CD4-positive, alpha-beta T cell treated with Interleukin-10 for 1 hour (primary cell): Measurements from ENCODE around the gene KCTD21.
A peak's percentile ranks its signal among the peaks of the same experiment; 100 is the strongest.

Source experiments
- DNase-seq: peaks from one replicate; pipeline ENCODE4 v3.0.0-alpha.2; 2020

The KCTD21 gene

DNA sequence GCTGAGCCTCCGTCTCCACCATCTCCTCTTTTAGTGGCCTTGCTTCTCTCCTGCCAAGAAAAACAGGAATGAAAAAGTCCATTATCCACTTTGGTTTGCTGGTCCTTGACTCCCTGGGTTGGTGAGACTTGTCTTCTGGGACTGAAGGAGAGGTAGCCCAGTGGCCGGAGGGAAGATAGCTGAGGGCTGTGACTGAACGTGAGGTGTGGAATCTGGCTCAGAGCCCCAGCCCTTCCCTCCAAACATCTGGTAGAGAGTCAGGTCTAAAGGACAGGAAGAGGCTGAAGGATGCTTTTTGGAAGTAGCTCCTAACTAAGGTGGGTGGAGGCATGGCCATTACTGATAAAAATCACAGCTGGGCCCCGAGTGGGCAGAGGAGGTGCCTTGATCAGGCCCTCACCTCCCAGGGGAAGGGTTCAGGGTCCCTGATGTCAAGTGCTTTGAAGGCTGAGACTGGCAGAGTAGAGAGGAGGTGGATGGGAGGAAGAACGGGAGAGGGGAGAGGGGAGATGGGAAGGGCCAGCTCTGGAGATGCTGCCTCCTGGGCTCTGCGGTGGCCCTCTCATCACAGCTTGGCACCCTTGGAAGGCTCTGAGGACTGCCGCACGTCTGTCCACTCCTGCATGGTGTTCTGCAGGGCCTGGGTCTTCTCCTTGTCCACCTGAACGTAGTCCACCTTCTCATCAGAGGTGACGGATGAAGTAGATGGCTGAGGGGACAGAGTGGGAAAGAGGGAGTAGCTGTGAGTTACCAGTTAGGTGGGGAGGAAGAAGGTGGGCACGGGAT is 30.5 kb upstream of the KCTD21 start:
- no peak for DNase-seq

DNA sequence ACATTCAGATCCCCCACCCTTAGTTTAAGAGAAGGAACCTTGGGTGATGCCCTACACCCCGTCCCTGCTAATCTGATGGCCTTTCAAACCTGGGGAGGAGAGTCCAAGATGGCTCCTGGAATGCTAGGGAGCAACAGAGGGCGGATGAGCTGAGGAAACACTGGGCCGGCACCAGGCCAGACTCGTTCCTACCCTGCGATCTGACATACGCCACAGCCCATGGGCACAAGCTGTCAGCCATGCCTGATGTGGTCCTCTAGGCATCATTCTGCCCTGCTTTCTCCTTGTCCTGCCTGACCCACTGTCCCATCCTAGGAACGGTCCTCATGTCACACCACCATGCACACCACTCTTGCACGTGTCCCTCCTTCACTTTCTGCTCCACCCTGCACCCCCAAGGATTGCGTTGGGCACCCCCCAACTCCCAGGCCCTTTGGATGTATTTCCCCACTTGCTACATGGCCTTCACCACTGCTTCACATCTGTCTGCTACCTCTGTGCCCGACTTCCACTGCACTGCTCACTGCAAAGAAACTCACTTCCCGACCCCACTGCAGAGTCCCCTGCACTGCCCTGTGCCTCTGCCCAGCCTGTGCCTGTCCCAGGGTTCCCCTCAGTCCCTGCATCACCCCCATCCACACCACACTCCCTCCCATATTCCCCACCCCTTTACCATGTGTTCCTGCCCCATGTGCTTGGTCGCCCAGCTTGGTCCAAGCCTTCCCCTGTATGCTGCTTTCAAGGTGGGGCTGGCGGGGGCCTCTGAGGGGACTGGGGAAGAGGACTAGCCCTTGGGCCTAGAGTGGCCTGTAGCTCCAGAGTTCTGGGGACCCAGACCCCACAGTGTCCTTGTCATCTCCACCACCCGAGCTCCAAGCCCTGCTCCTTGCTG is 29.5 kb upstream of the KCTD21 start:
- DNase-seq, result no peak

DNA sequence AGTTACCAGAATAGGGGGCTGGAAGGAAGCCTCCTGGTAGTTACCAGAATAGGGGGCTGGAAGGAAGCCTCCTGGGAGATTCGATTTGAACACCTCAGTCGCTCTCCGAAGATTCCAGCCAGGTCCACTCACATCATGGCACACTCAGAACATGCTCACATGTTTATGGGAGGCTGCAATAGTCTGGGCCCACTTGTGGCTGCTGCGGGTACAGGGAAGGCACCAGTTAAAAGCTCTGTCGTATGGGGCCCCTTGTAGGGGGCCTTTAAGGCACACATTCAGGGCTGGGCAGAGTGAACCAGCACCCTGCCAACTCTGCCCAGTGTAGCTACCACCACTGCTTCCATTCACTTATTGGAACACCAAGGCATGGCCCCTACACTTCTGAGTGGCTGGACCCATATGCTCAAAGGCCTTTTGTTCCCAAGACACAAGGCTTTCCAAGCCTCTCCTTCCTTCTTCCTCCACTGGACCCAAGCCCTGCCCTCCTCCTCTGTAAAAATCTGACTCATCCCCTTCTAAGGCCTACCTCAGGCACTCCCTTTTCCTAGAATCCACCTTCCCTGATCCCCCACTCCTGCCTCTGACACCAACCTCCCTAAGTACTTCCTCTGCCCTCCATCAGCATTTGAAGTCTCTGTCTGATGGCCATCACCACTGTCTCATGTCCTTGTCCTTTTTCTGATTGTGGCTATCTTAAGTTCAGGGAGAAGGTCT is 28.3 kb upstream of the KCTD21 start:
- DNase-seq, result no peak

DNA sequence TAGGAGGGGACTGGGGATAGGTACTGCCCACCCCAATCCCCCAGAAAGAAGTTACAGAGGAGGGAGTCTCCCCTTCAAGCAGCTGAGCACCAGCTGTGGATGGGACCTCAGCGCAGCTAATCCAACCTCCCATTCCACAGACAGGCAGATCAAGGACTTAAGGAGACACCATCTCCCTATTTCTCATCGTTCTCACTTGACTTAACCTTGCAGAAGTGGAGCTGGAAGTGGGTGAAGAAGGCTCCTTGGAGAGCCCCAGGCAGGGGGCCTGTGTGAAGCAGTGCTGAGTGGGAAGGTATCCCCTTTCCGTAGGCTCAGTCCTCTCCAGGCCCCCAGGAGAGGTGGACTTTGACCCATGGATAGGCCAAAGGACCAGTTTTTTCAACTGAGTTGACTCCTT is 27.6 kb upstream of the KCTD21 start:
- no peak for DNase-seq

DNA sequence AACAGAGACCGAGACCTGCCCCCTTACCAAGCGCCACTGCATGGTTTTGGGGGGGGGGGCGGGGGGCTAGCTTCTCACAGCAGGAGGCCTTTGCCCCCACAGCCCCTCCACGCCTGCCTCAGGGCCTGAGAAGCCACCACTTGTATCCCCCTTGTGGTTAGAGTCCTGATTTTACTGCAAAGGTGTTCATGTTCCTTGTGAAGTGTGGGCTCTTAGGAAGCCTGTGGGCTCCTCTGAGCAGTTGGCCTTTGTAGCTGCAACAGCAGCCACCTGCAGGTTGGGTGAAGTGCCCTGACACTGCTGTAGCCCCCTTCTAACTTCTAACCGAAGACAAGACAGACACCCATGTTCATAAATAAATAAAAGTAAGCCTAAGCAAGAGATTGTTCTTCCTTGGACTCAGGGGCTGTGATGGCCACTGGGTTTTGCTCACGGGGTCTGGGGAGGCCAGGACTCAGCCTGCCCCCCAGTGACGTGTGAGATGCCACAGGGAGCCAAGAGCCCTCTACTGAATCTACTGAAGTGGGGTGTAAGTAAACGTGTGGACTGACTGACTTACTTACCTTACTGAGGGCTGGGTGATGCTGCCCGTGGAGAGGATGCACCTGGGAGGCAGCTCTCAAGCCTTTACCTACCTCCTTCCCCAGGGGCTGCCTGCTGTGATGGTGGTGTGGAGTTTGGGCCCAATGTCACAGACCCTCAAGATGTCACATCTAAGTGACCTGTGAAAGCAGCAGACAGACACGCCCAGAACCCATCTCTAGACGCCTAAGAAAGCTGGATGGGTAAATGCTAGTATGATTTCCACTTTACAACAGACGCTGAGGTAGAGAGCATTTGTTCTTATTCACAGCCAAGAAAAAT is 26.1 kb upstream of the KCTD21 start:
- no peak for DNase-seq

DNA sequence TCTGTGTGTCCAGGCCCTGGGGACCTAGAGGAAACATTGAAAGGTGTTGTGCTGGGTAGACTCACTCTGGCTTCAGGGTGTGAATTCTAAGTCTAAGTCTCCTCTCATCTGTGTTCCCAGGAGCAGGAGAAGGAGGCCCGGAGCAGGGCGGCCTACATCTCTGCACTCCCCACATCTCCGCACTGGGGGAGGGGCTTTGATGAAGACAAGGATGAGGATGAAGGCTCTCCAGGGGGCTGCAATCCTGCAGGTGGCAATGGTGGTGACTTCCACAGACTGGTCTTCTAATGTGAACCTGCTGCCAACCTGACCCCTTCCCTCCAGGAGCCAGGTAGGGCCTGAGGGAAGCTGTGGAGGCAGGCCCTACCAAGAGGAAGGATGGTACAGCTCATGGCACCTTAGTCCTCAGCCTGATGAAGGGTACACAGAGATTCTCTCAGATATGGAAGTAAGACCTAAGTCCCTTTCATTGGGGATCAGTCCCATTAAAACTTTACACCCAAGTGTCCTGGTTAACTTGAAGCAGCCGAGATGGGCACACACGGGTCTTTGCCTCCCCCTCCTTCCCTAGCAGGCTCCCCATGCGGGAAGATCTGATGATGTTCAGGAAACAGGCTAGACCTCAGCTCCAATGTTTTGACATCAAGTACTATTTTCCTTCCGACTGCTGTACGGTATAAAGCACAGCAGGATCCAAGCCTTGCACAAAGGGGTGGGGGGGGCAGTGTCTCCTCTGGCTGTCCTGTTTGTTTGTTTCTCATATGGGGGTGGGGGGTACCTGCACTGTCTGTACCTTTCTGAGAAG is 25.3 kb upstream of the KCTD21 start:
- DNase-seq, result no peak

DNA sequence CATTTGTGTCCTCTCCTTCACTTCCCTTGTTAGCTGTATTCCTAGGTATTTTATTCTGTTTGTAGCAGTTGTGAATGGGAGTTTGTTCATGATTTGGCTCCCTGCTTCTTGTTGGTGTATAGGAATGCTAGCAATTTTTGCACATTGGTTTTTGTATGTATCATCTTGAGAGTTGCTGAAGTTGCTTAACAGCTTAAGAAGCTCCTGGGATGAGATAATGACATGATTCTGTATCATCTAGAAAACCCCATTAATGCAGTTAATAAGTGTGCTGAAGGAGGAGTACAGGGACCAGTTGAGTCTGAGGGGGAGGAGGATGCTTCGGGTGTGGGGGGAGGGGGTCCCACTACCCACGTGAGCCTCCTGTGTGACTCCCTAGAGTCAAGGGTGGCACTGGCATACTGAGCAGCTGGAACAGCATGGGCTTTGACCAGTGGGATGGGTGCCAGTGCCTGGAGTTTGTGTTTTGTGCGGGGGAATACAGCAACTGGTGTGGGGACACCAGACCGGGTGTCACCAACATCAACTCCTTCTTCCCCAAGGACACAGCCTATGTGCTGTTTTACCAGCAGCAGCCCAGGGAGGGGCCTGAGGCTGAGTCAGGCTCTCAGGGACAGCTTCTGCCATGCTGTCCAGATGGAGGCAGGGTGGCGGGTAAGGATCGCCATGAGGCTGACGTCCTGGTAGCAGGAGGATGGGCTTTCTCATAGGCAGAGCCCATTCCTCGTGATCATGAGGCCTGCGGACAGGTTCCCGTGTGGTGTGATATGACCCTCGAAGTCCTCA is 24.4 kb upstream of the KCTD21 start:
- no peak for DNase-seq

DNA sequence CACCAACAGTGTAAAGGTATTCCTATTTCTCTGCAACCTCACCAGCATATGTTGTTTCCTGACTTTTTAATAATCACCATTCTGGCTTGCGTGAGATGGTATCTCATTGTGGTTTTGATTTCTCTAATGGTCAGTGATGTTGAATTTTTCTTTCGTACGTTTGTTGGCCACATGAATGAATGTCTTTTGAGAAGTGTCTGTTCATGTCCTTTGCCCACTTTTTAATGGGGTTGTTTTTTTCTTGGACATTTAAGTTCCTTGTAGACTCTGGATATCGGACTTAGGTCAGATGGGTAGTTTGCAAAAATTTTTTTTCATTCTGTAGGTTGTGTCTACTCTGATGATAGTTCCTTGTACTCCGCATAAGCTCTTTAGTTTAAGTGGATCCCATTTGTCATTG is 23.1 kb upstream of the KCTD21 start:
- DNase-seq, result no peak

DNA sequence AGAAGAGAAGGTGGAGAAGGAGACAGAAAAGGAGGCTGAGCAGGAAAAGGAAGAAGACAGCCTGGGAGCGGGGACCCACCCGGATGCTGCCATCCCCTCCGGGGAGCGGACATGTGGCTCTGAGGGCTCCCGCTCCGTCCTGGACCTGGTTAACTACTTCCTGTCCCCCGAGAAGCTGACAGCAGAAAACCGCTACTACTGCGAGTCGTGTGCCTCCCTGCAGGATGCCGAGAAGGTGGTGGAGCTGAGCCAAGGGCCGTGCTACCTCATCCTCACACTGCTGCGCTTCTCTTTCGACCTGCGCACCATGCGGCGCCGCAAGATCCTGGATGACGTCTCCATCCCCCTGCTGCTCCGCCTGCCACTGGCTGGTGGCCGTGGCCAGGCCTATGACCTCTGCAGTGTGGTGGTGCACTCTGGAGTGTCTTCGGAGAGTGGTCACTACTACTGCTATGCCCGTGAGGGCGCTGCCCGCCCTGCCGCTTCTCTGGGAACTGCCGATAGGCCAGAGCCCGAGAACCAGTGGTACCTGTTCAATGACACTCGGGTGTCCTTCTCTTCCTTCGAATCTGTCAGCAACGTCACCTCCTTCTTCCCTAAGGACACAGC is 21.7 kb upstream of the KCTD21 start:
- no peak for DNase-seq

DNA sequence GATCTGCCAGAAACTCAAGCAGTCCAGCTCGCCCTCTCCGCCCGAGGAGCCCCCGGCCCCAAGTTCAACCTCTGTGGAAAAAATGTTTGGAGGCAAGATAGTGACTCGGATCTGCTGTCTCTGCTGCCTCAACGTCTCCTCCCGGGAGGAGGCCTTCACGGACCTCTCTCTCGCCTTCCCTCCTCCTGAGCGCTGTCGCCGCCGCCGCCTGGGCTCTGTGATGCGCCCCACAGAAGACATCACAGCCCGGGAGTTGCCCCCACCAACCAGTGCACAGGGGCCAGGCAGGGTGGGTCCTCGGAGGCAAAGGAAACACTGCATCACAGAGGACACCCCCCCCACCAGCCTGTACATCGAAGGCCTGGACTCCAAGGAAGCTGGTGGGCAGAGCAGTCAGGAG is 21.1 kb upstream of the KCTD21 start:
- no peak for DNase-seq

DNA sequence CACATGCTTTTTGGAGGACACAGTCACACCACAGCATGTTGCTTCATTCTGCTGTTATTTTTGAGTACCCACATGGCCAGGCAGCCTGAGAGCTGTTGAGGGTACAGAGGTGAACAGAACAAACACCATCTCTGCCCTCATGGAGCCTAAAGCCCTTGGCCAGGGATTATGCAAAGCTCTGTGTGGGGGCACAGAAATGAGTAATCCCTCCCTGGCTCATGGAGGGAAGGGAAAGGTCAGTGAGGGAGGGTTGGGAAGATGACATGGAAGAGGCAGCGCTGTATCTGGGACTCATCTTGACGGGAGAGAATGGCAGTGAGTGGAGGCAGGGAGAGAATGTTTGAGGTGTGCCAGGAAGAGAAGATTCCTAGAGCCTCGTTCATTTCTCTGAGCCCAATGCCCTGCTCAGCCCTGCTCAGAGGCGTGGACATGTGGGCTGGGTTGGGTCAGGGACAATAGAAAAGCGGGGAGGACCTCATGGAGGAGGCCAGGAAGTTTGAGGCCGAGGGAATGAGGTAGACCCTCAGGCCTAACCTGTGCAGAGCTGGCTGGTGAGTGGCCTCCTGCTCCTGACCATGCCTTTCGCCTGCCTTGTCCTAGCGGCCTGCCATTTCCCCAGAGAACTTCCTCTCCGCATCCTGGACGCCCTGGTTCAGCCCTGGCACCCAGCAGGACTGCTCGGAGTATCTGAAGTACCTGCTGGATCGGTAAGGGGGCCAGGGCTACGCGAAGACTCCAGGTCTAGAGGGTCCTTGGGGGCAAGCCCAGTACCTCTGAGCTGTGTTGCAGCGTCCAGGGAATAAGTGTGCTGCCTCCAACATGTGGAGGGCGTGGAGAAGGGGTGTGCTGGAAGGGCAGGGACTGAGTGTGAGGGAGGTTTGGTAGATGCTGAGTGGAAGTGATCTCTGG is 20.1 kb upstream of the KCTD21 start:
- DNase-seq, result no peak

DNA sequence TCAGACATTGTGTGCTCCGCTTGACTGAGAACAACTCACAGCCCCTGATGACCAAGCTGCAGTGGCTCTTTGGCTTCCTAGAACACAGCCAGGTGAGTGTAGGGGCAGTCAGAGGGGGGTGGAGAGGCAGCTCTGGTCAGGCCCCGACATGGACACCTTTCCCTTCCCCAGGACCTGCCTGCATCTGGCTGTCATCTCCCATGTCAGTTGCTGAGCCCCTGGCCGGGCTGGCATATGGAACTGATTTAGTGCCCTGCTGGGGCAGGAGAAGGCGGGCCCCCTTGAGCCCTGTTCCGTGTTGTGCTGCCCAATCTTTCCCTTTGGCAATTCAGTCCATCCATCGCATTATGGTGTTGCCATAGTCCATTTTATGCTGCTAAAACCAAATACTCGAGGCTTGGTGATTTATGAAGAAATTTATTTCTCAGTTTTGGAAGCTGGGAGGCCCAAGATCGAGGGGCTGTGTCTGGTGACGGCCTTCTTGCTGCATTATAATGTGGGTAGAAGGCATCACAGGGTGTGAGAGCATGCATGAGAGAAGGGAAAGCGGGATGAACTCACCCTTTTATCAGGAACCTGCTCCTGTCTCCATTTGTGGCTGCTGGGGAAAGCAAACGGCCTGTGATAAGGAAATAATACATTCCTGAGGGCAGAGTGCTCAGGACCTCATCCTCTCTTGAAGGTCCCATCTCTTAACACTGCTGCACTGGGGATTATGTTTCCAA is 19.3 kb upstream of the KCTD21 start:
- DNase-seq, result no peak

DNA sequence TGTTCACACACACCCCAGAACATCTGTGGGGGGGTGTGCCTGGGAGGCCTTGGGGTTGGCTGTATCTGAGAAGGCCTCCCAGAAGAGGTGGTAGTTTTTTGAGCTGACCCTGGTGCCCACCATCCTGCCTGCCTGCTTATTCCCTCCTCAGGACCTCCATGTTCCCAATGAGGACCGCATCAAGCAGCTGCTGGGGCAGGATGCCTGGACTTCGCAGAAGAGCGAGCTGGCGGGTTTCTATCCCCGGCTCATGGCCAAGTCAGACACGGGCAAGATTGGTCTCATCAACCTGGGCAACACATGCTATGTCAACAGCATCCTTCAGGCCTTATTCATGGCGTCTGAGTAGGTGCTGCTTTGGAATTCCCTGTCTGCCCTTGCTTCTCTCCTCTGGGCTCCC is 17.3 kb upstream of the KCTD21 start:
- no peak for DNase-seq

DNA sequence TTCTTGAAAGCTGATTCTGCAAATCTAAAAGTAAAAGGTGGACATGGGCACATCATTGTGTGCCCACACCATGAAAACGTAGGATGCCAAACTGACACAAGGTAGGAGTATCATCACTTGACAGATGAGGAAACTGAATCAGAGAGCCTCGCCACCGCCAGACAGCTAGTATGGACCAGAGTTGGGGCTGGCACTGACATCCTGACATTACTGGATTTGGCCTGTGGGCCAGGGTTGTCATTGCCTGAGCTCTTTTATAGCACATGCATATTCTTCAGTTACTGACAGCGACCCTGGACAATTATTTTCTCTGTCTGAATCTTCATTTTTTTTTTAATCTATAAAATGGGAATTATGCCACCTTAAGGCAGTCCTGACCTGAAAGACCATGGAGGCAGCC is 16.8 kb upstream of the KCTD21 start:
- DNase-seq, result no peak

DNA sequence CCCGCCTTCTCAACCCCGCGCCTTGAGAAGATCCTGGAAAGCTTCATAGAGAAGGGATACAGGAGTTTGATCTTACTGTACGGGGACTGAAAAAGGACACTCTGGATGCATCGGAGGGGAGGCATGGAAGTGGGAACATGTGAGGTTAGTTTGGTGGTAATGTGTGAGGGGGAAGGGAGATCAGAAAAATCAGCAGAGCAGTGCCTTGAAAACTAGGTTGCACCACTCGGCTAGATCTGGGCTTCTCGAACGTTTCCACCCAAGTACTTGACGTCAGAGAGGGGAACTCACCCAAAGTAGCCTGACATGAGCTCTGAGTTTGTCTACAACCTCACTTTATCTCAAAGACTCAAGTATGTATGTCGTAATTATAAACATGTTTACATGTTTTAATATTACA is 14.8 kb upstream of the KCTD21 start:
- peak; percentile 72 for DNase-seq

DNA sequence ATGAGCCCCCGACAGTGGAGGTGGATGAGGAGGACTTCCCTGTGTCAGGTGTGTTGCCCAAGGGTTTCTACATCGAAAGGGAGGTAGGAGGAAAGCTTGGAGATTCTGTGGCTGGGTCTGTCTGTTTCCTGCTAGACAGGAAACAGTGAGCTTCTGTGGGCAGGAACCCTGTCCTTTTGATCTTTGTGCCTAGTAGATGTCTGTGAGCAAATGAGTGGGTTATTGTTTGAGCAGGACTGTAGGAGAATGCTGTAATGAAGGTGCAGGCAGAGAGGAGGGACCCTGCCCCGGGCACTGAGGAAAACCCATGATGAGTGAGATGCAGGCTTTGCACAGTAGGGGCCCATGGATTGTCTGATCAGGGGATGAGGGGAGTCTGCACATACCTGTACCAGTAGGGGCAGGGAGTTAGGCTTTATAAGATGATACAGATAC is 14.3 kb upstream of the KCTD21 start:
- peak; percentile 78 for DNase-seq

DNA sequence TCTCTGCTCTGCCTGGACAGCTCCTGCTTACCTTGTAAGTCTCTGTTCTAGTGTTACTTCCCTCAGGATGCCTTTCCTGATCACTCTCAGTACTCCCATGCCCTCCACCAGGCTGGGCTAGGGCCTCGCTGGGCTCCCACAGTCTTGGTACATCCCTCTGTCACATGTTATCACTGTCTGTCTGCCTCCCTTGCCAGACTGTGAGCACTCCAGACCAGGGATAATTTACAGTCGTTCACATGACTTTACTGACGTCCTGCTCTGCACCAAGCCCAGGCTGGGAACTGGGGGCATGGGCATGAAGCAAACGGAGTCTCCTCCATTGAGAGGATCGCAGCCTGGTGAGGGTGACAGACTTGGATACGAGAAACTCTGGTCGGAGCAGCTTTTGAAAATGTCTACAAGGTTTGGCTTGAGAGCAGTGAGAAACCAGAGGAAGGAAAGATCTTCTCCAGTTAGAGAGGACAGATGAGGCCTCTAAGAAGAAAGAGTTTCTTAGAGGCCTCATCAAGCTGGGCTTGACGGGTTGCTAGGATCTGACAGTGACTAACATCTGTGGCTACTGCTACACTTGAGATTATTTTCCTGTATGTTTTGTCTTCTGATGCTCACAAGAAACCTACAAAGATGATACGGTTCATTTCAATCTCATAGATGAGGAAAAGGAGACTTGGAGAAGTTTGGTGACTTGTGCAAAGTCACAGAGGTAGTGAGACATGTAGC is 12.8 kb upstream of the KCTD21 start:
- DNase-seq, result no peak

DNA sequence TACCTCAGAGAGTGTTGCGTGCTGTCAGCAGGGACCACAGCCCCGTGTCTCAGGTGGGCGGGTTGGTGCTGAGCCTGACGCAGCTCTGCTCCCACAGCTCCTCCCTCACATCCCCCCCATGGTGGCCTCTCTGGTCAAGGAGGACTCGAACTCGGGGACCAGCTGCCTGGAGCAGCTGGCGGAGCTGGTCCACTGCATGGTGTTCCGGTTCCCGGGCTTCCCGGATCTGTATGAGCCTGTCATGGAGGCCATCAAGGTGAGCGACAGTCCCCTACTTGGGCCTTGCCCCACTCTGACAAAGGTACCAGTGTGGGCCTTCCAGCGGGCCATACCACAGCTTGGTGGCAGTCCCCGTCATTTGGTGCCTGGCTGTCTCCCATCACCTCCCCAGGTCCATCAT is 12.1 kb upstream of the KCTD21 start:
- DNase-seq, result no peak
